SU-DHL-6 (cell line): ENCODE results near the gene GGACT.

Experiments
- H2AFZ ChIP-seq: fragments of 200-600 bp; sonication (generic); 2 replicates; pipeline ENCODE4 v1.6.1; 2014; ENCODE audit warnings: low read depth, mild to moderate bottlenecking, moderate library complexity, mixed read lengths, antibody characterized with exemption, low read length; ENCODE audit not compliant: severe bottlenecking
- H3F3A ChIP-seq: fragments of 200-600 bp; shearing (Covaris generic); 2 replicates; pipeline ENCODE4 v1.6.0; 2016; ENCODE audit warnings: antibody characterized with exemption, mild to moderate bottlenecking; ENCODE audit not compliant: insufficient read depth
- H3K27ac ChIP-seq: fragments of 200-600 bp; sonication (generic); 2 replicates; pipeline ENCODE4 v1.5.1; 2016; ENCODE audit warnings: low read depth, mild to moderate bottlenecking, low read length, moderate library complexity, mixed read lengths
- H3K27me3 ChIP-seq: fragments of 200-600 bp; sonication (generic), shearing (Covaris generic); 2 replicates; pipeline ENCODE4 v1.6.0; 2014; ENCODE audit warnings: mild to moderate bottlenecking, low read length
- H3K36me3 ChIP-seq: fragments of 200-600 bp; sonication (generic); 2 replicates; pipeline ENCODE4 v1.6.1; 2014; ENCODE audit warnings: mild to moderate bottlenecking, low read length, mixed read lengths
- H3K4me2 ChIP-seq: fragments of 300-600, 200-600 bp; shearing (Covaris generic), sonication (generic); 2 replicates; pipeline ENCODE4 v1.6.0; 2014; ENCODE audit warnings: low read length, low read depth, mild to moderate bottlenecking; ENCODE audit not compliant: poor library complexity, severe bottlenecking
- H3K4me3 ChIP-seq: fragments of 200-600 bp; sonication (generic); 2 replicates; pipeline ENCODE4 v1.5.1; 2014; ENCODE audit warnings: antibody characterized with exemption, low read length, mild to moderate bottlenecking, mixed read lengths; ENCODE audit not compliant: insufficient read depth, poor library complexity, severe bottlenecking
- H3K79me2 ChIP-seq: fragments of 200-600 bp; sonication (generic); 2 replicates; pipeline ENCODE4 v1.6.1; 2014; ENCODE audit warnings: mild to moderate bottlenecking, low read length, moderate library complexity; ENCODE audit not compliant: insufficient read depth
- H3K9ac ChIP-seq: fragments of 200-600 bp; sonication (generic); 2 replicates; pipeline ENCODE4 v1.7.0; 2014; ENCODE audit warnings: mild to moderate bottlenecking, low read length
- H3K9me2 ChIP-seq: fragments of 200-600 bp; sonication (generic); replicated peaks from 2 replicates; pipeline ENCODE4 v1.6.1; 2014; ENCODE audit warnings: low read length; ENCODE audit not compliant: insufficient read depth
- H3K9me3 ChIP-seq: fragments of 200-600 bp; sonication (generic); 2 replicates; pipeline ENCODE4 v1.6.1; 2014; ENCODE audit warnings: low read length, mixed read lengths; ENCODE audit not compliant: insufficient read depth
- H4K20me1 ChIP-seq: fragments of 200-600 bp; sonication (generic); 2 replicates; pipeline ENCODE4 v1.6.1; 2014; ENCODE audit warnings: low read depth, mild to moderate bottlenecking, antibody characterized with exemption, low read length, moderate library complexity, mixed read lengths
- EZH2phosphoT487 ChIP-seq: fragments of 200-600 bp; sonication (generic), shearing (Covaris generic); conservative IDR thresholded peaks from 2 replicates; pipeline ENCODE4 v1.6.1; 2018; ENCODE audit warnings: mild to moderate bottlenecking, antibody characterized with exemption, low read length, moderate library complexity, mixed read lengths
- TF ChIP-seq, protein P1 (sequence below): fragments of 200-600 bp; sonication (generic); IDR thresholded peaks from one replicate; pipeline ENCODE4 v1.5.1; 2017; ENCODE audit warnings: antibody characterized with exemption, mild to moderate bottlenecking, low read length, moderate library complexity; ENCODE audit not compliant: insufficient read depth, poor library complexity, severe bottlenecking

GGACT gene

DNA sequence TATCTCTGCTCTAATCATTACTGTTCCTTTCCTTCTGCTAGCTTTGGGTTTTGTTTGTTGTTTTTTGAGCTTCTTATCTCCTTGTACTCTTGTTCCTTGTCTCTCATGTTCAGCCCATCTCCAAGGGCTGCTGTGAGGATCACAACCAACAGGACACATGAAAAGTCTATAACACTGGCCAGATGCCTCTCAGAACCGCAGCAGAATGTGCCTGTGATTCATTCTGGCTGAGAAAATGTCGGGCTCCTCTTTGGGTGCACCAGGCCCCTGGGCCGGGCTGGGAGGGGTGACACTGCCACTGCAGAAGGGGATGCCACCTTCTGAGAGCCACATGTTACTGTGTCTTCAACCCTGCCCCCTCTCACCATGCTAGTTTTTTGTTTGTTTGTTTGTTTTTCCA is 48.0 kb downstream of the GGACT start:
- Histone ChIP-seq H3K36me3 (no peaks in the 10 kb centered on the region), H3K27ac (no peak overlapping the region), H3K4me2 (no peak overlapping the region), H3K9me2 (no peaks in the 10 kb centered on the region), H3K4me3 (no peak overlapping the region), H3K79me2 (no peaks in the 10 kb centered on the region), H4K20me1 (no peaks in the 10 kb centered on the region), H3K9ac (no peak overlapping the region), H3K27me3 (no peaks in the 10 kb centered on the region), H3F3A (no peaks in the 10 kb centered on the region), H3K9me3 (no peaks in the 10 kb centered on the region), H2AFZ (no peak overlapping the region)
- TF ChIP-seq EZH2phosphoT487: no peak
- TF ChIP-seq, protein P1, sequence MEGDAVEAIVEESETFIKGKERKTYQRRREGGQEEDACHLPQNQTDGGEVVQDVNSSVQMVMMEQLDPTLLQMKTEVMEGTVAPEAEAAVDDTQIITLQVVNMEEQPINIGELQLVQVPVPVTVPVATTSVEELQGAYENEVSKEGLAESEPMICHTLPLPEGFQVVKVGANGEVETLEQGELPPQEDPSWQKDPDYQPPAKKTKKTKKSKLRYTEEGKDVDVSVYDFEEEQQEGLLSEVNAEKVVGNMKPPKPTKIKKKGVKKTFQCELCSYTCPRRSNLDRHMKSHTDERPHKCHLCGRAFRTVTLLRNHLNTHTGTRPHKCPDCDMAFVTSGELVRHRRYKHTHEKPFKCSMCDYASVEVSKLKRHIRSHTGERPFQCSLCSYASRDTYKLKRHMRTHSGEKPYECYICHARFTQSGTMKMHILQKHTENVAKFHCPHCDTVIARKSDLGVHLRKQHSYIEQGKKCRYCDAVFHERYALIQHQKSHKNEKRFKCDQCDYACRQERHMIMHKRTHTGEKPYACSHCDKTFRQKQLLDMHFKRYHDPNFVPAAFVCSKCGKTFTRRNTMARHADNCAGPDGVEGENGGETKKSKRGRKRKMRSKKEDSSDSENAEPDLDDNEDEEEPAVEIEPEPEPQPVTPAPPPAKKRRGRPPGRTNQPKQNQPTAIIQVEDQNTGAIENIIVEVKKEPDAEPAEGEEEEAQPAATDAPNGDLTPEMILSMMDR: no peak

DNA sequence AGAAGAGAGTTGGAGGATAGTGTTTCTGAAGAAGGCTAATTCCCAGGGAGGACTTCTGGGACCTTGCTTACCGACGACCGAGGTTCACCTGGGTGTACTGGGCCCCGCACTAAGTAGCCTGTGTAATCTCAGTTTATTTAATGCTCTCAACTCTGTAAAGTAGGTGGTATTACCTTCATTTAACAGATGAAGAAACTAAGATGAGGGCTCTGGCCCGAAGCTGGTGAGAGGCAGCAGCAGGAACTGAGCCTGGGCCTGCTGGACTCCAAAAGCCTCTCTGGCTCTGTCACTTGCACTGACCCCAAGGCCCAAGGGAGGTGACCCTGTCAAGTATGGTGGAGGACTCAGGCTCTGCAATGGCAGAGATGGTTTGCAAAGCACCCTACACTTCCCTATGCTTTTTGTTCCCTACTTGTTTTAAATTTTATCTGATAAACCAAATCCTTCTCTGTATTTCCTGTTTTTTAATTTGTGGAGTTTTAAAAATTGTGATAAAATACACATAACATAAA is 50.6 kb downstream of the GGACT start:
- Histone ChIP-seq H3F3A (no peaks in the 10 kb centered on the region), H3K9me2 (no peaks in the 10 kb centered on the region), H4K20me1 (no peaks in the 10 kb centered on the region), H3K79me2 (no peaks in the 10 kb centered on the region), H3K27ac (no peak overlapping the region), H3K27me3 (no peaks in the 10 kb centered on the region), H3K9ac (no peak overlapping the region), H3K4me3 (no peak overlapping the region), H3K36me3 (no peaks in the 10 kb centered on the region), H2AFZ (no peak overlapping the region), H3K9me3 (no peaks in the 10 kb centered on the region), H3K4me2 (no peak overlapping the region)
- TF ChIP-seq, protein P1: no peak
- TF ChIP-seq EZH2phosphoT487: no peak

GRCh38 chr13:100537486-100537885 is 51.1 kb downstream of the GGACT start:
- H4K20me1 ChIP-seq: no peaks in the 10 kb centered on the region
- H3F3A ChIP-seq: no peaks in the 10 kb centered on the region
- H3K4me3 ChIP-seq: no peak overlapping the region
- H2AFZ ChIP-seq: no peak overlapping the region
- H3K9ac ChIP-seq: no peak overlapping the region
- TF ChIP-seq, protein P1: no peak
- no peak for TF ChIP-seq EZH2phosphoT487
- H3K9me2 ChIP-seq: no peaks in the 10 kb centered on the region
- no peaks in the 10 kb centered on the region for H3K27me3 ChIP-seq
- H3K27ac ChIP-seq: no peak overlapping the region
- H3K9me3 ChIP-seq: no peaks in the 10 kb centered on the region
- H3K4me2 ChIP-seq: no peak overlapping the region
- H3K79me2 ChIP-seq: no peaks in the 10 kb centered on the region
- no peaks in the 10 kb centered on the region for H3K36me3 ChIP-seq
